Natural killer cell (primary cell): ENCODE results near the gene CADM1. TPM values are rescaled to one million over a fixed set of nuclear protein-coding genes. Genes with fewer than 3 reads are reported as not detected.

ENCODE experiments used
- ATAC-seq, 3 donors: fragments of 150-1000 bp in 2 of 3; fragments of 200-7000 bp in 1 of 3; cut with Tn5 transposase; 1 replicate in 1 of 3; 2 replicates in 2 of 3; pipeline ENCODE4 v1.10.0; 2021; ENCODE audit warnings: mild to moderate bottlenecking in 2 of 3, moderate library complexity in 2 of 3
- DNase-seq, 2 donors: peaks; one replicate each; pipeline versions ENCODE4 v3.0.0 to v3.0.0-alpha.2; 2013 to 2021; ENCODE audit warnings: mixed read lengths in 1 of 2
- H3K27ac ChIP-seq: one replicate; pipeline ENCODE4 v1.5.1; 2013; ENCODE audit warnings: mild to moderate bottlenecking, low read length
- H3K27me3 ChIP-seq: one replicate; pipeline ENCODE4 v1.6.1; 2013; ENCODE audit warnings: low read length; ENCODE audit not compliant: control insufficient read depth, insufficient read depth
- H3K36me3 ChIP-seq: one replicate; pipeline ENCODE4 v1.6.1; 2013; ENCODE audit warnings: low read length; ENCODE audit not compliant: control insufficient read depth, insufficient read depth
- H3K4me1 ChIP-seq: one replicate; pipeline ENCODE4 v1.6.1; 2013; ENCODE audit warnings: low read length; ENCODE audit not compliant: control insufficient read depth, insufficient read depth
- H3K4me3 ChIP-seq: one replicate; pipeline ENCODE4 v1.5.1; 2013; ENCODE audit warnings: low read length
- H3K9me3 ChIP-seq: one replicate; pipeline ENCODE4 v1.6.1; 2013; ENCODE audit warnings: low read length; ENCODE audit not compliant: control insufficient read depth, insufficient read depth
- H3K27ac Mint-ChIP-seq, 2 donors: one replicate each; pipeline ENCODE4 v1.8.0; 2022; ENCODE audit warnings: mild to moderate bottlenecking in 2 of 2, mixed read lengths in 2 of 2, moderate library complexity in 1 of 2
- H3K27me3 Mint-ChIP-seq, 2 donors: one replicate each; pipeline ENCODE4 v1.8.0; 2022; ENCODE audit warnings: low read depth in 2 of 2, mixed read lengths in 2 of 2
- H3K36me3 Mint-ChIP-seq: one replicate; pipeline ENCODE4 v1.8.0; 2022; ENCODE audit warnings: mixed read lengths
- H3K4me1 Mint-ChIP-seq, 2 donors: one replicate each; pipeline ENCODE4 v1.8.0; 2022; ENCODE audit warnings: mixed read lengths in 2 of 2
- H3K4me3 Mint-ChIP-seq: one replicate; pipeline ENCODE4 v1.8.0; 2022; ENCODE audit warnings: mild to moderate bottlenecking, moderate library complexity, mixed read lengths
- H3K9me3 Mint-ChIP-seq, 2 donors: one replicate each; pipeline ENCODE4 v1.8.0; 2022; ENCODE audit warnings: mixed read lengths in 2 of 2
- WGBS: methylation state at CpG from one replicate; pipeline ENCODE4 v1.1.7; 2013; ENCODE audit warnings: missing lambda C conversion rate; ENCODE audit not compliant: insufficient coverage; 5-methylcytosine and 5-hydroxymethylcytosine counted together
- intact Hi-C: fragments of 100-400 bp; cut with micrococcal nuclease; formaldehyde crosslinking; loops from one replicate; pipeline ENCODE4 v1.14.2; 2022
- total RNA-seq, 4 donors: library from RNA; stranded (reverse); fragments of 120-200 nt in 1 of 4; gene quantifications; one replicate each; pipeline versions ENCODE4 v1.2.3 to v1.2.4, GENCODE V29; 2013 to 2022
- TF ChIP-seq, protein P1 (sequence below): fragments of 200-600 bp; IDR thresholded peaks from one replicate; pipeline ENCODE4 v1.8.0; 2022; ENCODE audit warnings: antibody characterized with exemption

The CADM1 gene
- total RNA-seq, 3 donors from 2014 or later (not counting 1 experiment from before 2014, with no cell fraction given): 3.2 to 4.2 (median 3.9) TPM

DNA sequence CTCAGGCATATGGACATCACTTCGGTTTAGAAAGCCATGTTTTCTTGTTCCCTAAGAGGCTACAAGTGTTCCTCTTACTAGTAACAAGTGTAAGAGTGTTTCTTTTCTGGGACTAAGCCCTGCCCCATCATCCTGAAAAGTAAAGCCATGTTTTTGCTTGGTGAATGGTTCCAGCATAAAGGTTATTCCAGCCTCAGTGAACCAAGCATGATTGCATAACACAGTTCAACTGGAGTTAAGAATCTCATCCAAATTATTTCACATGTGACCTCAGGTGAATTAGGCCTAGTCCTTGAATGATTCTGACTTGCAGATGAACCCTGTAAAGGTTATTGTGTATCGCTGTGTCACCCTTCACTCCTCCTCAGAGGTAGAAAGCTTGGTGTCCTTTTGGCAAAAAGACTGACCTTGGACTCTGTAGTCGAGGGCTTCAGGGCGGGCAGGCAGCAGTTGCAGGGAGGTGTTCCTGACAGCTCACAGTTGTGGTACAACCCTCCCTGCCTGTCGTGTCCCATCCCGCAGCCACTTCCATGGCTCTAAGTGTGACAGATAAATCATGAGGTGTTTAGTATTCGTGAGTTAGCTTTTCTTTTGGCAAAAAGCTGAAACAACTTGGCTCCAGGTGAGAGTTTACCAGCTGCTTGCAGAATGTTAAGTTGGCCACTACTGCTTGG is 321.8 kb downstream of the CADM1 start:
- no peaks in the 10 kb centered on the region for H3K36me3 ChIP-seq
- intact Hi-C loops: no loop called here
- no peaks in the 10 kb centered on the region for H3K36me3 Mint-ChIP-seq

DNA sequence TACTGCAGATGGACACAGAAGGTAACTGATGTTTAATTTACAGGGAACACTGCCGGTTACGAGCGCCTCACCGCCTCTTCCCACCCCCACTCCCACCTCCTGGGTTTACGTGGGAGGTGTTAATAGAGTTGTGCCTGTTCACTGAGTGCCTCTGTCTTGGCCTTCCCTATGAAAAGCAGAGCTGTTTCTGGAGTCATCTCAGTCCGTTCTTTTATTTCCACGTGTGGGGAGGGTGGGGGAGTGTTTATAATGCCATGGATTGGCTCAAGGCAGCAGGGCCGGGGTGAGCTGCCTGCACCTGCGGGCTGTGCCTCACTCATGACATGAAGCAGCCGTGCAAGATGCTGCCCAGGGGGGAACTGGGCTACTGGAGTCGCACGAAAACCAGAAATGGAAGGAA is 322.7 kb downstream of the CADM1 start:
- DNase-seq (no peak), ATAC-seq (no peak)
- no peaks in the 10 kb centered on the region for H3K4me1 ChIP-seq
- Mint-ChIP-seq H3K36me3 (no peaks in the 10 kb centered on the region), H3K4me1 (no peaks in the 10 kb centered on the region), H3K4me3 (no peak overlapping the region), H3K27me3 (peaks cover 0 to under 1% of the 10 kb centered on the region in 2 donors), H3K27ac (no peak overlapping the region), H3K9me3 (no peaks in the 10 kb centered on the region)
- no peaks in the 10 kb centered on the region for H3K36me3 ChIP-seq
- H3K9me3 ChIP-seq: no peaks in the 10 kb centered on the region
- TF ChIP-seq, protein P1, sequence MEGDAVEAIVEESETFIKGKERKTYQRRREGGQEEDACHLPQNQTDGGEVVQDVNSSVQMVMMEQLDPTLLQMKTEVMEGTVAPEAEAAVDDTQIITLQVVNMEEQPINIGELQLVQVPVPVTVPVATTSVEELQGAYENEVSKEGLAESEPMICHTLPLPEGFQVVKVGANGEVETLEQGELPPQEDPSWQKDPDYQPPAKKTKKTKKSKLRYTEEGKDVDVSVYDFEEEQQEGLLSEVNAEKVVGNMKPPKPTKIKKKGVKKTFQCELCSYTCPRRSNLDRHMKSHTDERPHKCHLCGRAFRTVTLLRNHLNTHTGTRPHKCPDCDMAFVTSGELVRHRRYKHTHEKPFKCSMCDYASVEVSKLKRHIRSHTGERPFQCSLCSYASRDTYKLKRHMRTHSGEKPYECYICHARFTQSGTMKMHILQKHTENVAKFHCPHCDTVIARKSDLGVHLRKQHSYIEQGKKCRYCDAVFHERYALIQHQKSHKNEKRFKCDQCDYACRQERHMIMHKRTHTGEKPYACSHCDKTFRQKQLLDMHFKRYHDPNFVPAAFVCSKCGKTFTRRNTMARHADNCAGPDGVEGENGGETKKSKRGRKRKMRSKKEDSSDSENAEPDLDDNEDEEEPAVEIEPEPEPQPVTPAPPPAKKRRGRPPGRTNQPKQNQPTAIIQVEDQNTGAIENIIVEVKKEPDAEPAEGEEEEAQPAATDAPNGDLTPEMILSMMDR: no peak
- H3K27ac ChIP-seq: no peak overlapping the region
- H3K4me3 ChIP-seq: no peak overlapping the region
- WGBS: 74% methylated on average over 8 of the region's 12 CpGs
- intact Hi-C loops: no loop called here
- no peaks in the 10 kb centered on the region for H3K27me3 ChIP-seq

More for the DNA sequence above, 321.8 kb downstream of the CADM1 start:
- H3K27me3 Mint-ChIP-seq: peaks cover 0 to 9% of the 10 kb centered on the region in 2 donors
- TF ChIP-seq, protein P1: no peak
- 75% methylated on average over 7 of the region's 7 CpGs for WGBS
- no peaks in the 10 kb centered on the region for H3K4me1 Mint-ChIP-seq
- no peaks in the 10 kb centered on the region for H3K9me3 Mint-ChIP-seq
- no peak for DNase-seq
- Histone ChIP-seq H3K27me3 (no peaks in the 10 kb centered on the region), H3K9me3 (no peaks in the 10 kb centered on the region), H3K27ac (no peak overlapping the region), H3K4me3 (no peak overlapping the region), H3K4me1 (no peaks in the 10 kb centered on the region)
- no peak for ATAC-seq
- H3K27ac Mint-ChIP-seq: no peak overlapping the region
- H3K4me3 Mint-ChIP-seq: no peak overlapping the region

DNA sequence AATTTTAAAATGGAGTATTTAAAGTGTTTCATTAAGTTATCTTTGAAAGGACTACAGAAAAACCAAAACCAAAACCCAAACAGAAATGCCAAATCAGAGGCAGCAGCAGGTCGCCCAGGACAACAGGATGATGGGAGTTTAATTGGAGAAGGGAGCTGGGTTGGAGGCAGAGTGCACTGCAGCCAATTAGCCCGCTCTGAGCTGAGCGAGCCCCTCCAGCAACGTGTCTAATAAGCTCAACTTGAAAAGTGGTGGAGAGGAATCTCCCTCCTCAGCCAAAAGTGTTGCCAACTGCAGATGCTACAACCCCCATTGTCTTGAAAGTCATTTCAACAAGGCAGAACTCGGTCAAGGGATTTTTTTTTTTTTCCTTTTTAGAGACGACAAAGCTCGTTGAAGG is 323.9 kb downstream of the CADM1 start:
- DNase-seq (no peak), ATAC-seq (no peak)
- no peak overlapping the region for H3K4me3 Mint-ChIP-seq
- WGBS: 76% methylated on average over 7 of the region's 7 CpGs
- intact Hi-C loops: no loop called here
- H3K36me3 Mint-ChIP-seq: no peaks in the 10 kb centered on the region
- H3K27ac ChIP-seq: no peak overlapping the region
- H3K27me3 Mint-ChIP-seq: peaks cover 0 to 5% of the 10 kb centered on the region in 2 donors
- H3K27me3 ChIP-seq: no peaks in the 10 kb centered on the region
- no peaks in the 10 kb centered on the region for H3K4me1 Mint-ChIP-seq
- no peaks in the 10 kb centered on the region for H3K9me3 Mint-ChIP-seq
- H3K4me1 ChIP-seq: no peaks in the 10 kb centered on the region
- H3K4me3 ChIP-seq: no peak overlapping the region
- H3K36me3 ChIP-seq: no peaks in the 10 kb centered on the region
- H3K9me3 ChIP-seq: no peaks in the 10 kb centered on the region
- TF ChIP-seq, protein P1: no peak
- no peak overlapping the region for H3K27ac Mint-ChIP-seq

DNA sequence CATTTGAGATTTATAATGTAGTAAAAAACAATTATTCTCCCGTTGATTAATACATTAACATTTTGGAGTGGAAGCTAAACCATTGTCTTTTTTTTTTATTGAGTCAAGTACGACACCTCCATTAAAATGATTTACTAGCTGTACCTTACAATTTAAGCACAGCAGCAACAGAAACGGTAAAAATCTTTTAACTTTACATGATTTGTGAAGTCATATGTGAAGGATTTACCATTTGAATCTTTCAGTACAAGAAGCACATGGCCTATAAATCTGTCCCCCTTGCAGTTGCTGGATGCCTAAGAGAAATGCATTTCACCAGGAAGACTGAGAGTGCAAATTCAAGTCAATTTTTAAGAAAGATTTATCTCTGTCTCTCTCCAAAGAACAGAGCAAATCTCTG is 324.6 kb downstream of the CADM1 start:
- Mint-ChIP-seq H3K27ac (no peak overlapping the region), H3K27me3 (peaks cover 0 to 5% of the 10 kb centered on the region in 2 donors), H3K4me3 (no peak overlapping the region), H3K9me3 (no peaks in the 10 kb centered on the region), H3K4me1 (no peaks in the 10 kb centered on the region), H3K36me3 (no peaks in the 10 kb centered on the region)
- ATAC-seq (no peak), DNase-seq (no peak)
- Histone ChIP-seq H3K27ac (no peak overlapping the region), H3K27me3 (no peaks in the 10 kb centered on the region), H3K4me3 (no peak overlapping the region), H3K4me1 (no peaks in the 10 kb centered on the region), H3K9me3 (no peaks in the 10 kb centered on the region), H3K36me3 (no peaks in the 10 kb centered on the region)
- intact Hi-C loops: no loop called here
- TF ChIP-seq, protein P1: no peak
- WGBS: no CpG with 5 or more reads among the region's 3 CpGs
